SK-N-SH treated with all-trans-retinoic acid at 6 μM for 48 hours (cell line): ENCODE measurements around the gene SMIM20.

Experiments
- ATAC-seq: fragments of 200-7000 bp; cut with Tn5 transposase; 3 replicates; pipeline ENCODE4 v1.9.1; 2020; ENCODE audit warnings: mild to moderate bottlenecking, moderate library complexity
- BACH2 ChIP-seq: fragments of 250-450 bp; sonication (Bioruptor Pico); IDR thresholded peaks from 2 replicates; pipeline ENCODE4 v1.9.0; 2021; ENCODE audit warnings: mild to moderate bottlenecking, borderline replicate concordance
- ESRRG ChIP-seq: fragments of 250-450 bp; sonication (Bioruptor Pico); IDR thresholded peaks from 2 replicates; pipeline ENCODE4 v1.6.1; 2021; ENCODE audit warnings: mild to moderate bottlenecking
- GLIS3 ChIP-seq: fragments of 250-450 bp; sonication (Bioruptor Pico); IDR thresholded peaks from 2 replicates; pipeline ENCODE4 v1.5.0; 2020; ENCODE audit warnings: mild to moderate bottlenecking, moderate library complexity
- ISL1 ChIP-seq: fragments of 250-450 bp; sonication (Bioruptor Pico); IDR thresholded peaks from 2 replicates; pipeline ENCODE4 v2.1.2; 2022; ENCODE audit warnings: mild to moderate bottlenecking, moderate library complexity
- OSR1 ChIP-seq: fragments of 250-450 bp; sonication (Bioruptor Pico); IDR thresholded peaks from 2 replicates; pipeline ENCODE4 v1.8.0; 2022; ENCODE audit warnings: moderate library complexity, mild to moderate bottlenecking, inconsistent platforms
- PPARA ChIP-seq: fragments of 250-450 bp; sonication (Bioruptor Pico); IDR thresholded peaks from 2 replicates; pipeline ENCODE4 v1.5.0; 2020; ENCODE audit warnings: mild to moderate bottlenecking, borderline replicate concordance
- RARB ChIP-seq: fragments of 250-450 bp; sonication (Bioruptor Pico); IDR thresholded peaks from 2 replicates; pipeline ENCODE4 v1.8.0; 2021; ENCODE audit warnings: mild to moderate bottlenecking, moderate library complexity
- SNAI2 ChIP-seq: fragments of 250-450 bp; sonication (Bioruptor Pico); IDR thresholded peaks from 2 replicates; pipeline ENCODE4 v1.5.0; 2020; ENCODE audit warnings: mild to moderate bottlenecking, moderate library complexity
- TCF4 ChIP-seq: fragments of 250-450 bp; sonication (Bioruptor Pico); IDR thresholded peaks from 2 replicates; pipeline ENCODE4 v1.8.0; 2021; ENCODE audit warnings: mild to moderate bottlenecking, moderate library complexity, borderline replicate concordance
- TOX ChIP-seq: fragments of 250-450 bp; sonication (Bioruptor Pico); IDR thresholded peaks from 2 replicates; pipeline ENCODE4 v1.8.0; 2021; ENCODE audit warnings: mild to moderate bottlenecking, moderate library complexity, borderline replicate concordance
- TSHZ2 ChIP-seq: fragments of 250-450 bp; sonication (Bioruptor Pico); IDR thresholded peaks from 2 replicates; pipeline ENCODE4 v1.5.0; 2020; ENCODE audit warnings: mild to moderate bottlenecking, moderate library complexity
- ZC3H10 ChIP-seq: fragments of 250-450 bp; sonication (Bioruptor Pico); IDR thresholded peaks from 2 replicates; pipeline ENCODE4 v1.5.1; 2021; ENCODE audit warnings: mild to moderate bottlenecking, moderate library complexity
- ZFP3 ChIP-seq: fragments of 250-450 bp; sonication (Bioruptor Pico); IDR thresholded peaks from 2 replicates; pipeline ENCODE4 v1.5.0; 2020; ENCODE audit warnings: mild to moderate bottlenecking, moderate library complexity
- ZFP30 ChIP-seq: fragments of 450-650 bp; formaldehyde crosslinking; IDR thresholded peaks from 2 replicates; pipeline ENCODE4 v1.5.0; 2022; ENCODE audit warnings: mild to moderate bottlenecking, moderate library complexity
- ZNF565 ChIP-seq: fragments of 450-650 bp; formaldehyde crosslinking; conservative IDR thresholded peaks from 2 replicates; pipeline ENCODE4 v1.5.0; 2020; ENCODE audit warnings: low read depth, mild to moderate bottlenecking, moderate library complexity
- ZNF70 ChIP-seq: fragments of 450-650 bp; formaldehyde crosslinking; IDR thresholded peaks from 2 replicates; pipeline ENCODE4 v1.5.0; 2020; ENCODE audit warnings: mild to moderate bottlenecking, moderate library complexity
- ZNF8 ChIP-seq: fragments of 450-650 bp; formaldehyde crosslinking; IDR thresholded peaks from 2 replicates; pipeline ENCODE4 v1.5.0; 2020; ENCODE audit warnings: mild to moderate bottlenecking, moderate library complexity
- TF ChIP-seq, protein P1 (sequence below): fragments of 250-450 bp; sonication (Bioruptor Pico); IDR thresholded peaks from 2 replicates; pipeline ENCODE4 v1.8.0; 2021; ENCODE audit warnings: low read depth, mild to moderate bottlenecking, moderate library complexity, borderline replicate concordance
- TF ChIP-seq, protein P2 (sequence below): fragments of 250-450 bp; sonication (Bioruptor Pico); IDR thresholded peaks from 2 replicates; pipeline ENCODE4 v1.5.1; 2021; ENCODE audit warnings: mild to moderate bottlenecking, moderate library complexity

The SMIM20 gene

DNA sequence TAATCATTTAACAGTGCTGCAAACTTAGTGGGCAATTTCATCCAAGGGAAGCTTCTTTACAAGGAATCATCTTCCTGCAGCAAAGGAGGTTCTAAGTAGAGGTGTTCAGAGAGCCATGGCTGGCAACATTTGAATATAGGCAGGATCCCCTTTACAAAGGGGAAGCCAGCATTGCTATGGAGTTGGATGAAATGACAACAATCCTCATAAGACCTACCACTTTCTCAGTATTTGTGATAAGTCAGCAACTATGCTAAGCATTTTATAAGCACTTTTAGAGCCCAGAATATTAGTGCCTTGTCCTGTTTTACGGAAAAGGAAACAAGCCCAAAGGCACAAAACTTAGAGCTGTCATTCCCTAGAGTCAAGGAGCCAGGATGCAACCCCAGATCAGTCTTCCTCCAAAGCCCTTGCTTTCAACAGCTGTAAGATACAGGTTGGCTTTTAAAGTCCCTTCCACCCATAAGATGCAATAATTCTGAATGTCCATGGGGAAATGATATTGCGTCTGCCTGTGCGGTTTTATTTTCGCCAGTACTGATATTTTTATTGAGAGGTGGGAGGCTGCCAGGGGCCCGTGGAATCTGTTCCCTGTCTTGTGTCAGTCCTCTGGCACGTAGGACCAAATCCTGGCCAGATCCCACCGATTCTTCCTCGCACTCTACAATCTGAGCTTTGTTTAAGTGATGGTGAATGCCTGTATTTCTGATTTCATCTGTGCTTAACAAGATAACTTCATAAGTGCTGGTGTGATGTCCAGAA lies 59.1 kb downstream of the SMIM20 start:
- TF ChIP-seq ZNF565 (CRISPR knock-in tag), result no peak
- ATAC-seq, result no peak

GRCh38 chr4:25976780-25977179 lies 62.8 kb downstream of the SMIM20 start:
- no peak for ATAC-seq

DNA sequence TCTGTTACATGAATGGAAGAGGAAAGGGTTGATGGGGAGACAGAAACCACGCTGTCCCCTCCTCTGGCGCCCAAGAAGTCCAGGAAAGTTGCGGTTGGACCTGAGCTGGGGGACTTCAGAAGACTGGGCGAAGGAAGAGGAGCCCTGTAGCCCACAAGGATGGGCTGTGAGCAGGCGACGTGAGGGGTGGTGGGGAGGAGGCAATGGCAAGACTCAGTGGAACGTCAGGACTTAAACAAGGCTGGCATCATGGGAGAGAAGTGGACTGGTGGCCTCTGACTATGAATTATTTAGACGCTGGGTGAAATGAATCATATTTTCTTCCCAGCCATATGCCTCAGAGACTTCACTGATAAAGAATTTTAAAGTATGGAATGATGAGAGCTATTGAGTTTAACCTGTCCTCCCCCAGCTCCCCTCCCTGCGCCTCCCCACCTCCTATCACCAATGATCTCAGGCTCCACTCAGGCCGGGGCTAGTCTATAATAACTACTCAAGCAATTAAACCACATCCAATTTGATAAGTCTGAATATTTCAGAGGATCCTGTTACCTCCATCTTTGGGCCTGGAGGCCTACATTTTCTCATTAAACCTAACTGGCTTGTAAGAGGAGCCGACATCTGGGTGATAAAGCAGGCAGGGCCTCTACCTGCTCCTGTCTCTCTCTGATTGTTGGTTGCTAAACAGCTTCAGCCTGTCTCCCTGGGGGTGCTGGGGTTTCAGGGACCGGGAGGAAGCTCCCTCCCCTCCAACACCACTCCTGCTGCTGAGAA lies 63.6 kb downstream of the SMIM20 start:
- ATAC-seq, result no peak
- no peak for TF ChIP-seq GLIS3 (CRISPR knock-in tag)
- TF ChIP-seq ZFP3, result no peak
- TF ChIP-seq OSR1 (CRISPR knock-in tag), result no peak
- no peak for TF ChIP-seq ZNF8 (CRISPR knock-in tag)
- TF ChIP-seq TSHZ2, result no peak
- TF ChIP-seq RARB (CRISPR knock-in tag), result no peak
- TF ChIP-seq ISL1 (CRISPR knock-in tag), result no peak
- no peak for TF ChIP-seq ZNF70 (CRISPR knock-in tag)
- no peak for TF ChIP-seq ZC3H10 (CRISPR knock-in tag)
- TF ChIP-seq, protein P1, sequence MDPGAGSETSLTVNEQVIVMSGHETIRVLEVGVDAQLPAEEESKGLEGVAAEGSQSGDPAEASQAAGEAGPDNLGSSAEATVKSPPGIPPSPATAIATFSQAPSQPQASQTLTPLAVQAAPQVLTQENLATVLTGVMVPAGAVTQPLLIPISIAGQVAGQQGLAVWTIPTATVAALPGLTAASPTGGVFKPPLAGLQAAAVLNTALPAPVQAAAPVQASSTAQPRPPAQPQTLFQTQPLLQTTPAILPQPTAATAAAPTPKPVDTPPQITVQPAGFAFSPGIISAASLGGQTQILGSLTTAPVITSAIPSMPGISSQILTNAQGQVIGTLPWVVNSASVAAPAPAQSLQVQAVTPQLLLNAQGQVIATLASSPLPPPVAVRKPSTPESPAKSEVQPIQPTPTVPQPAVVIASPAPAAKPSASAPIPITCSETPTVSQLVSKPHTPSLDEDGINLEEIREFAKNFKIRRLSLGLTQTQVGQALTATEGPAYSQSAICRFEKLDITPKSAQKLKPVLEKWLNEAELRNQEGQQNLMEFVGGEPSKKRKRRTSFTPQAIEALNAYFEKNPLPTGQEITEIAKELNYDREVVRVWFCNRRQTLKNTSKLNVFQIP (CRISPR knock-in tag), result no peak
- no peak for TF ChIP-seq ZFP30 (CRISPR knock-in tag)
- TF ChIP-seq TOX (CRISPR knock-in tag), result no peak

More at GRCh38 chr4:25976780-25977179, 62.8 kb downstream of the SMIM20 start:
- TF ChIP-seq, protein P2, sequence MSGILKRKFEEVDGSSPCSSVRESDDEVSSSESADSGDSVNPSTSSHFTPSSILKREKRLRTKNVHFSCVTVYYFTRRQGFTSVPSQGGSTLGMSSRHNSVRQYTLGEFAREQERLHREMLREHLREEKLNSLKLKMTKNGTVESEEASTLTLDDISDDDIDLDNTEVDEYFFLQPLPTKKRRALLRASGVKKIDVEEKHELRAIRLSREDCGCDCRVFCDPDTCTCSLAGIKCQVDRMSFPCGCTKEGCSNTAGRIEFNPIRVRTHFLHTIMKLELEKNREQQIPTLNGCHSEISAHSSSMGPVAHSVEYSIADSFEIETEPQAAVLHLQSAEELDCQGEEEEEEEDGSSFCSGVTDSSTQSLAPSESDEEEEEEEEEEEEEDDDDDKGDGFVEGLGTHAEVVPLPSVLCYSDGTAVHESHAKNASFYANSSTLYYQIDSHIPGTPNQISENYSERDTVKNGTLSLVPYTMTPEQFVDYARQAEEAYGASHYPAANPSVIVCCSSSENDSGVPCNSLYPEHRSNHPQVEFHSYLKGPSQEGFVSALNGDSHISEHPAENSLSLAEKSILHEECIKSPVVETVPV (CRISPR knock-in tag), result no peak
- TF ChIP-seq ISL1 (CRISPR knock-in tag) (no peak), ZNF565 (CRISPR knock-in tag) (no peak), RARB (CRISPR knock-in tag) (no peak), TOX (CRISPR knock-in tag) (no peak), ESRRG (no peak), BACH2 (CRISPR knock-in tag) (no peak), ZFP3 (no peak), PPARA (no peak), SNAI2 (no peak), GLIS3 (CRISPR knock-in tag) (no peak), TSHZ2 (no peak), TCF4 (CRISPR knock-in tag) (no peak)
